Trophoblast cell (in vitro differentiated cells and primary cell): ENCODE results near the gene ERICH6B.
A peak's percentile ranks its signal among the peaks of the same experiment; 100 is the strongest.

Experiments used
- DNase-seq, 2 donors: peaks; one replicate each; pipeline ENCODE4 v3.0.0-alpha.2; 2016
- H2AFZ ChIP-seq: 2 replicates; pipeline ENCODE4 v1.6.1; 2013; ENCODE audit warnings: low read length, moderate library complexity, mild to moderate bottlenecking; ENCODE audit not compliant: insufficient read depth, poor library complexity
- H2AK5ac ChIP-seq: 2 replicates; pipeline ENCODE4 v1.6.1; 2013; ENCODE audit warnings: mild to moderate bottlenecking, low read length
- H2BK120ac ChIP-seq: 2 replicates; pipeline ENCODE4 v1.6.1; 2013; ENCODE audit warnings: low read length, mild to moderate bottlenecking, moderate library complexity; ENCODE audit not compliant: insufficient read depth, poor library complexity
- H2BK12ac ChIP-seq: 2 replicates; pipeline ENCODE4 v1.6.1; 2013; ENCODE audit warnings: mild to moderate bottlenecking, low read length, moderate library complexity
- H2BK5ac ChIP-seq: 2 replicates; pipeline ENCODE4 v1.6.1; 2013; ENCODE audit warnings: low read length, low read depth, moderate library complexity, mild to moderate bottlenecking; ENCODE audit not compliant: poor library complexity
- H3K14ac ChIP-seq: 2 replicates; pipeline ENCODE4 v1.6.1; 2013; ENCODE audit warnings: mild to moderate bottlenecking, low read length
- H3K18ac ChIP-seq: 2 replicates; pipeline ENCODE4 v1.6.1; 2013; ENCODE audit warnings: mild to moderate bottlenecking, low read length
- H3K23ac ChIP-seq: 2 replicates; pipeline ENCODE4 v1.6.1; 2013; ENCODE audit warnings: low read length
- H3K27ac ChIP-seq: 2 replicates; pipeline ENCODE4 v1.5.1; 2013; ENCODE audit warnings: low read depth, mild to moderate bottlenecking, inconsistent platforms, low read length, moderate library complexity
- H3K27me3 ChIP-seq: 2 replicates; pipeline ENCODE4 v1.6.1; 2013; ENCODE audit warnings: inconsistent platforms, mild to moderate bottlenecking, low read length, moderate library complexity; ENCODE audit not compliant: insufficient read depth
- H3K36me3 ChIP-seq, 2 experiments: 1 replicate in 1 of 2; 2 replicates in 1 of 2; pipeline ENCODE4 v1.6.1; 2013; ENCODE audit warnings: low read length in 2 of 2, mild to moderate bottlenecking in 2 of 2, moderate library complexity in 1 of 2; ENCODE audit not compliant: insufficient read depth in 2 of 2, control insufficient read depth in 1 of 2
- H3K4ac ChIP-seq: 2 replicates; pipeline ENCODE4 v1.6.1; 2013; ENCODE audit warnings: low read depth, mild to moderate bottlenecking, low read length, moderate library complexity
- H3K4me1 ChIP-seq, 2 experiments: 1 replicate in 1 of 2; 2 replicates in 1 of 2; pipeline ENCODE4 v1.6.1; 2013; ENCODE audit warnings: low read length in 2 of 2, mild to moderate bottlenecking in 2 of 2, moderate library complexity in 1 of 2; ENCODE audit not compliant: insufficient read depth in 2 of 2, control insufficient read depth in 1 of 2
- H3K4me2 ChIP-seq: 2 replicates; pipeline ENCODE4 v1.6.1; 2013; ENCODE audit warnings: inconsistent platforms, mild to moderate bottlenecking, low read length, moderate library complexity
- H3K4me3 ChIP-seq: 2 replicates; pipeline ENCODE4 v1.5.1; 2013; ENCODE audit warnings: mild to moderate bottlenecking, low read depth, low read length, inconsistent platforms
- H3K79me1 ChIP-seq: one replicate; pipeline ENCODE4 v1.6.1; 2013; ENCODE audit warnings: low read length
- H3K79me2 ChIP-seq: 2 replicates; pipeline ENCODE4 v1.6.1; 2013; ENCODE audit warnings: low read length, mild to moderate bottlenecking; ENCODE audit not compliant: control insufficient read depth, insufficient read depth, poor library complexity
- H3K9ac ChIP-seq: 2 replicates; pipeline ENCODE4 v1.6.1; 2013; ENCODE audit warnings: mild to moderate bottlenecking, low read length
- H3K9me3 ChIP-seq: 2 replicates; pipeline ENCODE4 v1.6.1; 2013; ENCODE audit warnings: low read depth, mild to moderate bottlenecking, control low read depth, inconsistent platforms, low read length; ENCODE audit not compliant: insufficient read depth
- H4K12ac ChIP-seq: 2 replicates; pipeline ENCODE4 v1.6.1; 2013; ENCODE audit warnings: low read depth, mild to moderate bottlenecking, low read length, moderate library complexity
- H4K8ac ChIP-seq: 2 replicates; pipeline ENCODE4 v1.6.1; 2013; ENCODE audit warnings: low read depth, mild to moderate bottlenecking, low read length, moderate library complexity
- H4K91ac ChIP-seq: one replicate; pipeline ENCODE4 v1.6.1; 2013; ENCODE audit warnings: low read depth, mild to moderate bottlenecking, low read length, moderate library complexity
- WGBS: extraction: QIAGEN DNeasy Blood & Tissue Kit; methylation state at CpG from one replicate; pipeline ENCODE4 v1.1.7; 2013; ENCODE audit warnings: missing lambda C conversion rate; ENCODE audit not compliant: insufficient read length, insufficient coverage; ENCODE audit errors: extremely low coverage; 5-methylcytosine and 5-hydroxymethylcytosine counted together

The ERICH6B gene

GRCh38 chr13:45590066-45590465 is 25.5 kb downstream of the ERICH6B start:
- H2BK5ac ChIP-seq: no peak overlapping the region
- H2AK5ac ChIP-seq: no peak overlapping the region
- no peaks in the 10 kb centered on the region for H3K9me3 ChIP-seq
- H3K4me3 ChIP-seq: no peak overlapping the region
- no peak overlapping the region for H2BK120ac ChIP-seq
- no peak overlapping the region for H3K4ac ChIP-seq
- H4K12ac ChIP-seq: no peak overlapping the region
- no peak overlapping the region for H3K23ac ChIP-seq
- WGBS: no CpG with 5 or more reads among the region's 4 CpGs
- H3K36me3 ChIP-seq: no peaks in the 10 kb centered on the region
- no peaks in the 10 kb centered on the region for H3K4me1 ChIP-seq
- no peak overlapping the region for H4K91ac ChIP-seq
- no peak for DNase-seq
- H3K79me1 ChIP-seq: no peaks in the 10 kb centered on the region
- H4K8ac ChIP-seq: no peak overlapping the region
- H3K9ac ChIP-seq: no peak overlapping the region
- H3K14ac ChIP-seq: no peak overlapping the region
- H3K27ac ChIP-seq: no peak overlapping the region
- no peaks in the 10 kb centered on the region for H3K79me2 ChIP-seq
- H2AFZ ChIP-seq: no peak overlapping the region
- no peak overlapping the region for H3K18ac ChIP-seq
- no peak overlapping the region for H2BK12ac ChIP-seq
- no peaks in the 10 kb centered on the region for H3K27me3 ChIP-seq
- H3K4me2 ChIP-seq: no peak overlapping the region

GRCh38 chr13:45587897-45588296 is 27.6 kb downstream of the ERICH6B start:
- Histone ChIP-seq H3K79me1 (no peaks in the 10 kb centered on the region), H3K9ac (no peak overlapping the region), H3K79me2 (no peaks in the 10 kb centered on the region), H3K27me3 (no peaks in the 10 kb centered on the region), H2AK5ac (no peak overlapping the region), H3K14ac (no peak overlapping the region), H3K4me1 (no peaks in the 10 kb centered on the region), H4K8ac (no peak overlapping the region), H4K91ac (no peak overlapping the region), H2BK120ac (no peak overlapping the region), H3K9me3 (peaks cover 5% of the 10 kb centered on the region), H3K23ac (no peak overlapping the region), H4K12ac (no peak overlapping the region), H3K36me3 (no peaks in the 10 kb centered on the region), H2AFZ (no peak overlapping the region), H2BK5ac (no peak overlapping the region), H3K4ac (no peak overlapping the region), H3K27ac (no peak overlapping the region), H3K18ac (no peak overlapping the region), H3K4me2 (no peak overlapping the region), H3K4me3 (no peak overlapping the region), H2BK12ac (no peak overlapping the region)
- no CpG with 5 or more reads among the region's 1 CpG for WGBS
- DNase-seq: no peak

- H2BK12ac ChIP-seq: no peak overlapping the region
- no peak overlapping the region for H3K14ac ChIP-seq
- H3K79me2 ChIP-seq: no peaks in the 10 kb centered on the region
- no peaks in the 10 kb centered on the region for H3K27me3 ChIP-seq
- H2AK5ac ChIP-seq: no peak overlapping the region
- peak overlapping the region; percentile 54 for H4K8ac ChIP-seq
- no peak overlapping the region for H3K4me3 ChIP-seq
- H3K36me3 ChIP-seq: no peaks in the 10 kb centered on the region
- no peak overlapping the region for H3K27ac ChIP-seq
- no peaks in the 10 kb centered on the region for H3K79me1 ChIP-seq
- no peak overlapping the region for H3K18ac ChIP-seq
- H2AFZ ChIP-seq: no peak overlapping the region
- H3K4me1 ChIP-seq: no peaks in the 10 kb centered on the region
- H3K4ac ChIP-seq: no peak overlapping the region
- H2BK120ac ChIP-seq: no peak overlapping the region
- H2BK5ac ChIP-seq: no peak overlapping the region
- H4K12ac ChIP-seq: no peak overlapping the region
- WGBS: no CpG with 5 or more reads among the region's 6 CpGs
- no peak overlapping the region for H3K23ac ChIP-seq
- no peak overlapping the region for H4K91ac ChIP-seq
- no peak overlapping the region for H3K9ac ChIP-seq
- H3K9me3 ChIP-seq: peaks cover 5% of the 10 kb centered on the region
- peak in 1 of 2 donors; percentile 39 for DNase-seq
- no peak overlapping the region for H3K4me2 ChIP-seq
These were observed 30.7 kb downstream of the ERICH6B start for GRCh38 chr13:45584816-45585215.

GRCh38 chr13:45582408-45583076 is 33.0 kb downstream of the ERICH6B start:
- no peak overlapping the region for H2BK120ac ChIP-seq
- no peak overlapping the region for H4K12ac ChIP-seq
- H2BK12ac ChIP-seq: no peak overlapping the region
- DNase-seq: no peak
- H3K27me3 ChIP-seq: no peaks in the 10 kb centered on the region
- no peaks in the 10 kb centered on the region for H3K79me1 ChIP-seq
- no peak overlapping the region for H2AFZ ChIP-seq
- no CpG with 5 or more reads among the region's 3 CpGs for WGBS
- no peaks in the 10 kb centered on the region for H3K79me2 ChIP-seq
- H3K14ac ChIP-seq: no peak overlapping the region
- no peak overlapping the region for H3K9ac ChIP-seq
- peaks cover 5% of the 10 kb centered on the region for H3K9me3 ChIP-seq
- H3K4me1 ChIP-seq: no peaks in the 10 kb centered on the region
- H4K8ac ChIP-seq: no peak overlapping the region
- no peak overlapping the region for H2AK5ac ChIP-seq
- no peak overlapping the region for H3K4me2 ChIP-seq
- no peak overlapping the region for H4K91ac ChIP-seq
- H3K27ac ChIP-seq: no peak overlapping the region
- no peaks in the 10 kb centered on the region for H3K36me3 ChIP-seq
- no peak overlapping the region for H3K4me3 ChIP-seq
- no peak overlapping the region for H3K18ac ChIP-seq
- no peak overlapping the region for H3K23ac ChIP-seq
- no peak overlapping the region for H3K4ac ChIP-seq
- H2BK5ac ChIP-seq: no peak overlapping the region
